GM21526 (cell line): ENCODE measurements around the gene ZBTB16.

Source experiments
- ATAC-seq: cut with Tn5 transposase; IDR thresholded peaks from one replicate; pipeline ENCODE4 v1.9.1; 2021; ENCODE audit warnings: moderate library complexity; ENCODE audit not compliant: unreplicated experiment, low FRiP score

ZBTB16 gene

DNA sequence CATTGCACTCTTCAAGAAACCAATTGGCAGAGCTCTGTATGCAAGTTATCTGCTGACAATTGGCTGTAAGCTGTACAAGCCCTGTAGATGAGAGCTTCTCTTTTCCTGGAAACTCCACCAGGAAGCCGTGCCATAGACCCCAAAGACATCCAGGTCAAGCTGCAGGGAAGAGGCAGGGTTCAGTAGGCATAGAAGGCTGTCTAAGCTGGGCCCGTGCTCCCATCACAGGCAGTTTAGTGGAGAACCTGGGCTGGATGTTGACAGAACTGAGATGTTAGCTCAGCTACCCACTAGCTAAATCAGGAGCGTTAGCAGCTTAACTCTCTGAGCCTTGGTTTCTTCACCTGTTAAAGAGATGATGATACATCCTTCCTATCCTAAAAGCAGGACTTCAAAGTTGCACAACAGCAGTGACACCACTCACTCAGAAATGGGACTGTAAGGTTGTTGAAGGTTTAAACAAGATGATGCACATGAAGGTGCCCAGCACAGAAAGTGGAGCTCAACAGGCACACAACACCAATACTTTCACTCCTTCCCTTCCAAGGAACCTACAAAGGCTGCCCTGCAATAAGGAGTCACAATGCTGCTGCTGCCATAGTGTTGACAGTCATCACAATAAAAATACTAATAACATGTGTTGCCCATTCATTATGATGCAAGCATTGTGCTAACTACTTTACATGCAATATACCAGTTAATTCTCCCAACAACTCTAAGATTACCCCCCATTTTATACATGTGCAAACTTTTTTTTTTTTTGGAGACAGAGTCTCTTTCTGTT lies 115.4 kb downstream of the ZBTB16 start:
- no peak for ATAC-seq

DNA sequence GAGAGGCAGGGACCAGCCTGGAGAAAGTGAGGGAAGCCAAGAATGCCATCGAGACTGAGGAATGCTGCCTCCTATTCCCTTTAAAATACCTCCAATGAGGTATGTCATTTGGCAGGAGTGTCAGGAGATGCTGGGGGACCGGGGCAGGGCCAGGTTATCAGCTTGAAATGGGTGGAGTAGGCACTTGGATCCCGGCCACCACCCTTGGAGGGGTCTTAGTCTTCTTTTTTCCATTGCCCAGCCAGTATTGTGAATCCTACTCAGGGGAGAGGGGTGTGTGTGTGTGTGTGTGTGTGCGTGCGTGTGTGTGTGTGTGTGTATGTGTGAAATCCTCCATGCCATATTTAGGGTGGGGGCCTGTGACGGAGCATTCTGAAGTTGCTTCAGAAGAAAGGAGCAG lies 116.2 kb downstream of the ZBTB16 start:
- no peak for ATAC-seq

DNA sequence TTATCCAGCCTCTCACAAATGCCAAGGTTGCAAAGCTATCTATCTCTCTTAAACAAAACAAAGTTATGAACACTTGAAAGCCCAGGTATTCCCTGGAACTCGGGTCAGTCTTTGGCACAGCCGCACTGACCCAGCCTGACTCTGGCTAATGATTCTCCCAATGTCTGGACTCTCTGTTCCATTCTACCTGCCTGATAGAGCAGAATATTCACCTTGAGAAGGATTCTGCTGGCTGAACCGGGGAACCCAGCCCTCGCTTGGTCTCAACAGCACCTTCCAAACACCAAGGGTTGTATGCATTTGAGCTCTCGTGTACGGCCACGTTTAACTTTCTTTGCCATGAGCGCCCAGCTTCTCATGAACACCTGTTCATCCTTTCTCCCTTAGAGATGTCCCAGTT lies 116.8 kb downstream of the ZBTB16 start:
- no peak for ATAC-seq

DNA sequence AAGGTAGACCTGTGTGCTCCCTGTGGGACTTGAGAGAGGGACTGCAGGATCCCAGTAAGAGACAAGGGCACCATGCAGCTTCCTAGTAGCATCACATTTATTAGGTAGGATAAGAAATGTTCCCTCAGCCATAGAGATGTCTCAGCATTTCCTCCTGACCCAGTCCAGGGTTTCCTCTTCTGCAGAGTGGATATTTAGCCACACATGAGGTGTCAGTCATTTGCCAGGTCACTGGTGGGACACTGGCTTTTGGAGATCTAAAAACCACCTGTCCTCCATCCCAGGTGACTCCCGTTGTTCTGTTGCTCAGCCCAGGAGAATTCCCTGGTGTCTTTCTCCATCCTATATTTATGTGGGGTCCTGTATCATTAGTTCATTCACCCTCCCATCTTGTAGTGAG lies 119.1 kb downstream of the ZBTB16 start:
- no peak for ATAC-seq

DNA sequence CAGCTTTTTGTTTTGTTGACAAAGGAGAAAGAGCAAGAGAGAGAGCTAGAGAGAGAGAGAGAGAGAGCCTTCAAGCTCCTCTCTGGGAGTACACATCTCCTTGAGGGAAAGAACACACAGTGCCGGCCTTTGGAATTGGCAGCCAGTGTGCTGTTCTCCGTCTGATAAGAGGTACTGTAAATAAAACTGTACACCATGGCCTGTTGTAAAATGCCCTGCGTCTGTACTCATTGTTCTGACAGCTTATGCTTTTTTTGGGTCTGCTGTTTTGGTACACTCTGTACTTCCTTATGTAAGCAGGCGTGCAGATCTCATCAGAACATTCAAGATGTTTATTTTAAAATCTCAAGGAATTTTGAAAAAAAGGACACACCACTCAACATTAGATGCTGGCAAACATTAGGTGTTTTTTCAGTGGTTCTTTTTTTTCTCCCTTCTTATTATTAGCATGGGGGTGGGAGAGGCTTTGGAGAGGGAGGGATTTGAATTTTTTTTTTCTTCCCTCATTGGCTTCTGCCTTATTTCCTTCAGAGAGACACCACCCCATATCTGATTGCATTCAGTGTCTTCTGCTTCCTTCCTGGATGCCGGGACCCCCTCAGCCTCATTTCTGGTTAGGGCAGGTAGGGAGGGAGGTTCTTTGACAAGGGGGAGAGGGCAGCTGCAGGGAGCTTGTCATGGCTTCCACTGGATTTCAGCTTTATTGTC lies 119.9 kb downstream of the ZBTB16 start:
- ATAC-seq, result no peak

DNA sequence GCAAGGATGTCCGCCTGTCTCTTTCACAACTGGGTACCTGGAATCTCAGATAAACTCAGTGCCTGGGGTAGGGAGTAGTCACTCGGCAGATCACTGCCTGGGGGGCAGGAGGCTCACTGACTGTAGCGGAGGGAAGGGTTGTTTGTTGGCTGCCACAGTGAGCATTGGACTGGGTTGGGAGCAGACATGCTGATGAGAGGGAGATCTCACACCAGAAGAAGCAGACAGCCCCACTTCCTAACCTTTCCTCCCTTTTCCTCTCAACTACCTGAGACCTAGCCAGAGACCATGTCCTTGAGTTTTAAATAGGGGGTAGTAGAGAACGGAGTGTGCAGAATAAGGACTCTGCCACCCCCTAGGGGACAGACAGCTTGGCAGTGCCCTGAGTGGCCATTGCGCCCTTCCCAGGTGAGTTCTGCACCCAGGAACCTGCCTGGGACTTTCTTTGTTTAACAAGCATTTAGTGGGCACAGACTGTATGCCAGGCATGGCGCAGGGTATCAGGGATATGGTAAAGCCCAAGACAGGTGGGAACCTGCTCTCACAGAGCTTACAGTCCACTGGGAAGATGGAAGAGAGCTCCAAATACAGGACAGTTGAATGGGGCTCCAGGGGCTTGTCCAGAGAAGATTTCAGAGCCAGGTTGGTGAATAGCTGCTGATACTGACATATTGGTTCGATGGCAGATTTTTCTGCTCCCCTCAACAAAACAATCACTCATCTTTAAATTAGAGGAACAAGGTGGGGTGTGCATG lies 121.0 kb downstream of the ZBTB16 start:
- ATAC-seq, result no peak

DNA sequence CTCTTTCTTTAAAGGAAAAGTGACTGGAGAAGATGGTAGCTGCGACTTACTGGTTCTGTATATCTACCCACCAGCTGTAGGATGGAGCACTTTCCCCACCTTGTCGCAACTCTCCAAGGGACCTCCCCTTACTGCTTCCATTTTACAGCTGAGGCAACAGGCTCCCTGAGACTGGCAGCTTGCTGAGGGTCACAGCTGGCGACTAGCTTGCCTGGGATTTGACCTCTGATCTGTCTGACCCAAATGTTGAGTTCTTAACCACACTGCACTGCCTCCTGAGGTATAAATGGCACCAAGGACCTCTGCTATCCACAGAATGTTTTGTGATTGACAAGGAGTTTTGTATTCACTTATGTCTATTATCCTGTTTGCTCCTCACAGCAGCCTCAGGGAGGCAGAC lies 121.7 kb downstream of the ZBTB16 start:
- no peak for ATAC-seq

DNA sequence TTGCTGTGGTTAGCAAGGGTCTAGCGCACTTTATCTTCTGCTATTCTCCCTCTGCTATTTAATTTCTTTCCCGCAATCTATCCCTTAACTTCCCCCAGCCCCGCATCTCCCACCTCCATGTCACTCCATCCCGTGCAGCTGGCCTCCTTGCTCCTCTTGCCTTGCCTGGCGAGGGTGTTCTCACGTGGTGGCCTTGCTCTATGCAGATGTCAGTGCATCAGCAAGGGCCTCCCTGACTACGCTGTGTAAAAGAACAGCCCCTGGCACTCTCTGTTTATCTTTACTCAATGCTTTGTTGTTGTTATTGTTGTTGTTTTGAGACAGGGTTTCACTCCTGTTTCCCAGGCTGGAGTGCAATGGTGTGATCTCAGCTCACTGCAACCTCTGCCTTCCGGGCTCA lies 122.2 kb downstream of the ZBTB16 start:
- ATAC-seq, result no peak

DNA sequence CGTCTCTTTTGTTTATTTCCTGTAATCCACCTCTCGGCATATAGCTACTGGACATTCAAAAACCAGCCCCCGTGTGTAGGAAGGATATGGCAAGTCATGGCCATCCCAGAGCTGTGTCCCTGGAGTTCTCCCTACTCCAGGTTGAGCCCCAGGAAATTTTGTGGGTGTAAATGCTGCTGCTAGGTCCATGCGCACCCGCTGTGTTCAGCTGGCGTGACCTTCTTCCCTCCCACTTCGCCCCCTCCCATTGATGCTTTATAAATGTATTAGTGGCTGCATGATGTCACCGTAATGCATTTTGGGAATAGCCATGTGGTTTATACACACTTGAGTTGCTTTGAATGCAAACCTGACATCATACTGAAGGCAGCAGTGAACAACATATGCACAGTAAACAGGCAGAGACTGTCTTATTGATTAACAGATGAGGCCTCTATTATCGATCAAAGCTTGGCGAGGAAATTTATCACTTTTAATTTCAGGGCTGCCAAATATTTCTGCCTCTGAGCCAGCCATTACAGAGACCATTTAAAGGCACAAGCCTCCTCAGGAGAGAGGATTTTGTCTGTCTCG lies 123.0 kb downstream of the ZBTB16 start:
- no peak for ATAC-seq

DNA sequence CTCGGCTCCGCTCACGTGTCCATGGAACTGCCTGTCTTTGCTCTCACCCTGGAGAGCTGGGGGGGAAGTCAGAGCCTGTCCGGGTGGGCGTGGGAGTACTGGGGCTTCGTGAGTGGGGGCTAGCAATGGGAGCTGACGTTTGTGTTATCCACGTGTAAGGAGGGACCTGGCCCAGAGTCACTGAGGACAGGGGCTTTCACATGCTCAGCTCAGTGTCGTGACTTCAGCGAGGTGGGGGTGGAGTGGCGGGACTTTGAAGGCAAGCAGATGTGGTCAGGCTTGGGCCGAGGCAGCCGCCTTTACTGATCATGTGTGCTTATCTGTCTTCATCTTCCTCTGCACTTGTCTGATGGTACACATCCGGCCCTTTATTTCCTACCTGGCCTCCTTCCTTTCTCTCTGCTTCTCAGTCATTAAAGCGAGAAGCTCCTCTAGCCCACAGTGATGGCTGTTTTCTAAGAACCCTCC lies 123.6 kb downstream of the ZBTB16 start:
- no peak for ATAC-seq

DNA sequence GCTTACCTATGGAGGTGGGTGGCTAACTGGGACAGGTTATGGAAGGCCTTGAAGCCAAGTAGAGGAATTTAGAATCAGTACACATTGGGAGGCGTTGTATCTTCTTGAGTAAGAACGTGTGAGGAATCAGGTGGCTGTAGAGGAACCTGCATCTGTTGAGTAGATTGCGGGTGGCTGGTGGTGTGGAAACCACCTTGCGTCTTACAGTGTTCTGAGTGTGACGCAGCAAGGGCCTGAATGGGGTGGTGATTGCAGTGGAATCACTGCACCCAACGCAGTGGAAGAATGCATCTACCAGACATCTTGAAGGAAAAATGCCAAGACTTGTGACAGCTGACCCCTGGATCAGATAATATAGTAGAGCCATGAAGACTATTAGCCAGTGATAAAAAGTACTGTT lies 125.9 kb downstream of the ZBTB16 start:
- no peak for ATAC-seq

DNA sequence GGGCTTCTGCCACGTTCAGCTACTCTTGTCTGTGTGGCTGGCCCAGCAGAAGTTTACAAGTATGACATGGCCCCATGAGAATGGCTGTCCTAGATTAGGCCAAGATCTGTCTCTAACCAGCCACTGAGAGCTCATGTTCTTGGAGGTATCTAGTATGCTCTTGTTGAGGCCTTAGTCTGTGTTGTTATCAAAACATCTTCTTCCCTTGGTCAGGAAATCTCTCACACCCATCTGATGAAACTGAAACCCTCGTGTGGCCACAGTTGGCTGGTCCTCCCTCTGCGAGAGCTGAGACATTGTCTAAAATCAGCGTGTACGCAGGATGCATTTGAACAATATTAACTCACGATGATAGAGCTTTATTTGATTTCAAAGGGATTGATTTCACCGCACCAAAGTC lies 127.7 kb downstream of the ZBTB16 start:
- no peak for ATAC-seq

DNA sequence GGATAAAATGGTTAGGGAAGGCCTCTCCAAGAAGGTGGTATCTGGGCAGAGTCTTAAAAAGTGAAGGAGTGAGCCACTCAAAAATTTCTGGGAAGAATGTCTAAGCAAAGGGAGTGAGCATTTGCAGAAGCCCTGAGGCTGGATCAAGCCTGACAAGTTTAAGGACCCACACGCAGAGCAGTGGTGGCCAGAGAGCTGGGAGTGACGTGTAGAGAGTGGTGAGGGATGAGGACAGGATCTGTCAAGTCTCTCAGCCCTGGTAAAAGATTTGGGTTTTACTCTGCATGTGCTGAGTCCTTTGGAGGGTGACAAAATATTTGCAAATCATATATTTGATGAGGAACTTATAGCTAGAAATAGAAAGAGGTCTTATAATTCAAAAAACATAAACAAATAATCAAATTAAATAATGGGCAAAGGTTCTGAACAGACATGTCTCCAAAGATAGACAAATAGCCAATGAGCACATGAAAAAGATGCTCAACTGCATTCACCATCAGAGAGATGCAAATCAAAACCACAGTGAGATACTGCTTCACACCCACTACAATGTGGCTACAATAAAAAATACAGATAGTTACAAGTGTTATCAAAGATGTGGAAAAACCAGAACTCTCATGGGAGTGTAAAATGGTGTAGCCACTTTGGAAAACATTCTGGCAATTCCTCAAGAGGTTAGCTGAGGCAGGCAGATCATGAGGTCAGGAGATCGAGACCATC lies 129.5 kb downstream of the ZBTB16 start:
- ATAC-seq, result no peak

DNA sequence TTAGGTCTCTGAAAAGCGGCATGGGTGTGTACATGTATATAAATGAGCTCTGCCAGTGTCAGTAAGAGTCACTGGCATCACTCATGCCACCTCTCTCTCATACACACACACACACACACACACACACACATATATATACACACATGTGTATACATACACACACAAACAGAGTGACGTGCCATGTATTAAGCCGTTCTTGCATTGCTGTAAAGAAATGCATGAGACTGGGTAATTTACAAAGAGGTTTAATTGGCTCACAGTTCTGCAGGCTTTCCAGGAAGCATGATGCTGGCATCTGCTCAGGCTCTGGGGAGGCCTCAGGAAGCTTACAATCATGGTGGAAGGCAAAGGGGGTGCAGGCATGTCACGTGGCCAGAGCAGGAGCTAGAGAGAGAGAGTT lies 131.1 kb downstream of the ZBTB16 start:
- ATAC-seq, result no peak

DNA sequence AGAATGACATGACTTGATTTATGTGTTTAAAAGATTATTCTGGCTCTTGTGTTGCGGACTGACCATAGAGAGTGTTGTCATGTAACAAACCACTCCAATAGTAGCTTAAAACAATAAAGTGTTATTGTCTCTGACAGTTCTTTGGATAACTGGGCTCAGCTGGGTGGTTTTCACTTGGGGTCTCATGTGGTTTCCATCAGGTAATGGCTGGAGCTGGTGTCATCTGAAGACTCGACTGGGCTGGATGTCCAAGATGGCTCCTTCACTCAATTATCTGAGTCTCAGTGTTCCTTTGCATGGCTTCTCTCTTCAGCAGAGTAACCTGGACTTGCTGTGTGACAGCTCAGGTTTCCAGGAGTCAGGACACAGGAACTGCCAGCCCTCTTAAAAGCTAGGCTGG lies 132.4 kb downstream of the ZBTB16 start:
- ATAC-seq, result no peak

DNA sequence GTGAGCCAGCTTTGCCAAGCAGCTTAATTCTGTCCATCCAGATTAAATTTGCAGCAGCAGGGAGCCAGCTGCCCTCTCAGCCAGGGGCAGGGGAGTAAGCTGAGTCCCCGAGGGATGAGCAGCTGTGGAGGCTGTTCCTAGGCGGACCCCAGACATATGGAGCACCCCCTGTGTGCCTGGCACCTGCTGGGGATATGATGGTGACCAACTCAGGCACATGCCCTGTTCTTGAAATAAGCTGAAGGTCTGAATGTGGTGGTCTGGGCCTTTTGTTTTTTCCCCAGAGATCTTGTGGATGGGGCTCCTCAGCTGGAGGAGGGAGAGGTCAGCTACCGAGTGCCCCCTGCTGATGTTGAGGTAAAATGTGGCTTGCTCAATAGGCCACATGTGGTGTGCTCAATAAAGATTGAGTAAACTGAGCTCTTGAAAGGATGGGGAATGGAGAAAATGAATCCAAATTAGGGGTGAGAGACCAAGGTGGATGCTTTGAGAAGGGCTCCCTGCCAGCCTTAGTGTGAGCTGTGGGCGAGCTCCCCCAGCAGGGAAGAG lies 133.4 kb downstream of the ZBTB16 start:
- ATAC-seq, result no peak

DNA sequence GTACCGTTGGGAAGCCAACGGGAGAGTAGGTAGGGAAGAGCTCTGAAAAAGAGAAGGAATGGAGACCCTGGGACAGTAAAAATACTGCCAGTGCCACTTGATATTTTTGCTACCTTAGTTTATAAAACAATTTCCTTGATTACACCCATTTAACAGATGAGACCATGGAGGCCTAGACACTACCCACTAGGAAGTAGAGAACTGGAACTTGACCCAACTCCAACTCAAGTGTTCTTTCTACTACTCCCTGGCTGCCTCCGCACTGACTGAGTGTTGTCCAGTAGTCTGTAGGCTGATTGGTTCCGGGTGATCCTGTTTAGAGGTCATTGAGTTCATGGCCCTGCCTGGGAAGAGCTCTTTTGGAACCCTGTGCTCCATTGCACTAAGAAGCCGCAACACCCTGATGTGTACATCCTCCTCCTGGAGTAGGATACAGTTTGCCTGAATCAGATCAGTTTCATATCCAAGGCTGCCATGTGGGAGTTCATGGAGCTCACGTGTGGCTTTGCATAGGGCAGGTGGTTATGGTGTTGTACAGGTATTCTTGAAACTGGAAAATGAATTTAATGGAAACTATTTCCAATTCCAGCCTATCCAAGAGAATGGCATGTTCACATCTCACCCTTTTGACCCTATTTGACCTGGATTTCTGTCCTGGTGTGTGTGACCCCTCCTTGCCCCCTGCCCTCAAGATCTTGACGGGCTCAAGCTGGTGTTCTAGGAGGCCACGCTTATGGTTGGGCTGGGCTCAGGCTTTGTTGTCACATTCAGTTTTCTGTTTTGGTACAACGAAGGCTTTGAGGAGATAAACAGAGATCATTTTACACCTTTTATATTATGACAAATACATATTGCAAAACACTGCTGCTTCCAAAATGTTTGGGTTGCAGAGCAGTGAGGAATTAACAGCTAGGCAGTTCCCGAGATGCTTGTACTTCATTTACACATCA lies 134.5 kb downstream of the ZBTB16 start:
- no peak for ATAC-seq

DNA sequence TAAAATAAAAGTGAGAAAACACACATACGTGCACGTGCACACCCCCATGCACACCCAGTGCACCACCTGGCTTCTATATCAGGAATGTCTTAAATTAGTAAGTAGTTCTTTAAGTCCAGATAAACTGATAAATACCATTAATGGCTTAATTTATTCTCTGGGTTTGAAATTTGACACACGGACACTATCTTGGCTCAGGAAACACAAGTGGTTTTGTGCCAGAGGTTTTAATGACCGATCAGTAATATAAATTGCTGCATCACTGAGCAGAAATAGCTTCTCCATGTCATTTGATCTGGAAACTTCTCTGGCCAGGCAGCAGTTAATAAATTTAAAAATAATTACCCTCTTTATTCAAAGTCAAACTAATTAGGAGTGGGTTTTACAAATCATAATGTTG lies 135.2 kb downstream of the ZBTB16 start:
- ATAC-seq, result no peak

DNA sequence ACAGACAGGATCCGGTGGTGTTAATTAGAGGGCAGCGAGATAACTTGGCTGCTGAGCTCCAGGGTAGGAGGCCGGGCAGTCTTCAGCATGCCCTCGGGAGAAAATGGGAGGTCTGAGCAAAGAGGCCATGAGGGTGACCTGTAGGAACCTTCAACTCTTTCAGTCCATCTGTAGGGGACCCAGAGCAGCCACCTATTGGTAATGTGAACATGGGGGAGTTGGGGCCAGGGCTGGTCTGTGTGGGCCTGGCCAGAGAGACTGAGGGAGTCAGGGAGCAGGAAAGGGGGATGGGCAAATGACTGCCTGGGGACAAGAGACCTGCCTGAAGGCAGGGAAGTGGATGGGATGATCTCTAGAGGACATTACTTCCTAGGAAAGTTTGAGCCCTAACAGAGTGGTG lies 135.6 kb downstream of the ZBTB16 start:
- ATAC-seq, result no peak
